Activated CD8-positive, alpha-beta memory T cell treated with anti-CD3 and anti-CD28 coated beads, Interleukin-2, amount 10 ng/mL, durations not matched to agents 7 days and 5 days (primary cell): Measurements from ENCODE around the gene CARHSP1. TPM values are rescaled to one million over a fixed set of nuclear protein-coding genes. Genes with fewer than 3 reads are reported as not detected.
"Not testable (repeated sequence)": the region's sequence is repeated elsewhere in the genome, so short reads cannot be mapped to it uniquely, and the experiment has no call there.

Experiments
- ATAC-seq: fragments of 150-1000 bp; cut with Tn5 transposase; one replicate; pipeline ENCODE4 v1.10.0; 2021; ENCODE audit warnings: moderate library complexity
- CTCF ChIA-PET: fragments of 350-600 bp; sonication (Branson Sonifier 250); formaldehyde crosslinking; loops from one replicate; lab custom pipeline; 2021; ENCODE audit warnings: antibody characterized with exemption; lab: Charles Lee
- DNase-seq: peaks from one replicate; pipeline ENCODE4 v3.0.0-alpha.2; 2020
- H3K27ac Mint-ChIP-seq: one replicate; pipeline ENCODE4 v1.8.0; 2021; ENCODE audit warnings: mild to moderate bottlenecking, mixed read lengths
- H3K27me3 Mint-ChIP-seq: one replicate; pipeline ENCODE4 v1.8.0; 2021; ENCODE audit warnings: mixed read lengths
- H3K36me3 Mint-ChIP-seq: one replicate; pipeline ENCODE4 v1.8.0; 2021; ENCODE audit warnings: mild to moderate bottlenecking, mixed read lengths
- H3K4me1 Mint-ChIP-seq: one replicate; pipeline ENCODE4 v1.8.0; 2021; ENCODE audit warnings: mixed read lengths
- H3K4me3 Mint-ChIP-seq: one replicate; pipeline ENCODE4 v1.8.0; 2021; ENCODE audit warnings: mild to moderate bottlenecking, moderate library complexity, mixed read lengths
- H3K9me3 Mint-ChIP-seq: one replicate; pipeline ENCODE4 v1.8.0; 2022; ENCODE audit warnings: low read depth, mixed read lengths
- total RNA-seq, 2 experiments: library from RNA; stranded (reverse); gene quantifications; one replicate each; pipeline ENCODE4 v1.2.3, GENCODE V29; 2021

CARHSP1 gene
- total RNA-seq, 2 experiments from 2014 or later = 142 to 176 TPM

GRCh38 chr16:8818504-8819270 lies 50.1 kb downstream of the CARHSP1 start:
- no peaks in the 10 kb centered on the region for H3K27me3 Mint-ChIP-seq
- peaks cover 41% of the 10 kb centered on the region for H3K4me1 Mint-ChIP-seq
- CTCF ChIA-PET = interaction anchor here (1.6 kb wide), 1 partner anchor 190 kb away, joined by 4 read pairs; no protein-coding TSS in a partner anchor
- H3K9me3 Mint-ChIP-seq = no peaks in the 10 kb centered on the region
- H3K36me3 Mint-ChIP-seq = peaks cover 68% of the 10 kb centered on the region
- DNase-seq (no peak), ATAC-seq (no peak)
- no peak overlapping the region for H3K4me3 Mint-ChIP-seq
- H3K27ac Mint-ChIP-seq = peak overlapping the region; percentile 60

GRCh38 chr16:8816967-8817655 lies 51.7 kb downstream of the CARHSP1 start:
- DNase-seq (no peak), ATAC-seq (peak; percentile 77)
- peak overlapping the region; percentile 8 for H3K4me3 Mint-ChIP-seq
- peaks cover 71% of the 10 kb centered on the region for H3K36me3 Mint-ChIP-seq
- no peaks in the 10 kb centered on the region for H3K27me3 Mint-ChIP-seq
- peak overlapping the region; percentile 90 for H3K27ac Mint-ChIP-seq
- H3K4me1 Mint-ChIP-seq = peaks cover 42% of the 10 kb centered on the region
- no peaks in the 10 kb centered on the region for H3K9me3 Mint-ChIP-seq
- CTCF ChIA-PET = interaction anchor here (0.9 to 1.7 kb wide), 8 partner anchors 18 to 192 kb away, joined by 3 to 5 read pairs (median 4); partner anchors contain the start of genes CARHSP1, PMM2 and TMEM186

- H3K27ac Mint-ChIP-seq = peak overlapping the region; percentile 46
- peaks cover 42% of the 10 kb centered on the region for H3K4me1 Mint-ChIP-seq
- CTCF ChIA-PET = no interaction called here
- no peaks in the 10 kb centered on the region for H3K27me3 Mint-ChIP-seq
- DNase-seq (no peak), ATAC-seq (no peak)
- peaks cover 67% of the 10 kb centered on the region for H3K36me3 Mint-ChIP-seq
- H3K4me3 Mint-ChIP-seq = no peak overlapping the region
- no peaks in the 10 kb centered on the region for H3K9me3 Mint-ChIP-seq
Measured at GRCh38 chr16:8814095-8814806, 54.6 kb downstream of the CARHSP1 start.

- Mint-ChIP-seq H3K36me3 (peaks cover 66% of the 10 kb centered on the region), H3K9me3 (no peaks in the 10 kb centered on the region), H3K4me1 (peaks cover 30% of the 10 kb centered on the region), H3K4me3 (no peak overlapping the region), H3K27me3 (no peaks in the 10 kb centered on the region), H3K27ac (no peak overlapping the region)
- CTCF ChIA-PET = no interaction called here
- no peak for ATAC-seq
- DNase-seq = no peak
Measured at GRCh38 chr16:8812162-8812843, 56.5 kb downstream of the CARHSP1 start.

- no peaks in the 10 kb centered on the region for H3K27me3 Mint-ChIP-seq
- H3K4me3 Mint-ChIP-seq = no peak overlapping the region
- CTCF ChIA-PET = no interaction called here
- DNase-seq (no peak), ATAC-seq (no peak)
- peak overlapping the region; percentile 31 for H3K27ac Mint-ChIP-seq
- no peaks in the 10 kb centered on the region for H3K9me3 Mint-ChIP-seq
- H3K36me3 Mint-ChIP-seq = peaks cover 59% of the 10 kb centered on the region
- peaks cover 10% of the 10 kb centered on the region for H3K4me1 Mint-ChIP-seq
Measured at GRCh38 chr16:8808613-8809353, 60.0 kb downstream of the CARHSP1 start.

- ATAC-seq (no peak), DNase-seq (no peak)
- Mint-ChIP-seq H3K9me3 (no peaks in the 10 kb centered on the region), H3K36me3 (peaks cover 57% of the 10 kb centered on the region), H3K4me3 (no peak overlapping the region), H3K27ac (no peak overlapping the region), H3K4me1 (peaks cover 9% of the 10 kb centered on the region), H3K27me3 (no peaks in the 10 kb centered on the region)
- CTCF ChIA-PET = no interaction called here
Measured at GRCh38 chr16:8808009-8808408, 60.8 kb downstream of the CARHSP1 start.

- no peaks in the 10 kb centered on the region for H3K9me3 Mint-ChIP-seq
- no peak for ATAC-seq
- CTCF ChIA-PET = interaction anchor here (1.0 to 2.0 kb wide), 2 partner anchors 73 to 129 kb away, joined by 3 to 5 read pairs; no protein-coding TSS in a partner anchor
- no peak for DNase-seq
- H3K27ac Mint-ChIP-seq = no peak overlapping the region
- H3K4me3 Mint-ChIP-seq = no peak overlapping the region
- H3K4me1 Mint-ChIP-seq = peaks cover 9% of the 10 kb centered on the region
- H3K27me3 Mint-ChIP-seq = no peaks in the 10 kb centered on the region
- H3K36me3 Mint-ChIP-seq = peaks cover 57% of the 10 kb centered on the region
Measured at GRCh38 chr16:8807189-8807588, 61.6 kb downstream of the CARHSP1 start.

GRCh38 chr16:8806272-8806983 lies 62.4 kb downstream of the CARHSP1 start:
- H3K27me3 Mint-ChIP-seq = no peaks in the 10 kb centered on the region
- H3K4me3 Mint-ChIP-seq = no peak overlapping the region
- peaks cover 11% of the 10 kb centered on the region for H3K4me1 Mint-ChIP-seq
- H3K27ac Mint-ChIP-seq = no peak overlapping the region
- H3K9me3 Mint-ChIP-seq = no peaks in the 10 kb centered on the region
- ATAC-seq (no peak), DNase-seq (no peak)
- CTCF ChIA-PET = interaction anchor here (1.0 to 2.0 kb wide), 2 partner anchors 74 to 130 kb away, joined by 3 to 5 read pairs; no protein-coding TSS in a partner anchor
- H3K36me3 Mint-ChIP-seq = peaks cover 60% of the 10 kb centered on the region

- Mint-ChIP-seq H3K27me3 (no peaks in the 10 kb centered on the region), H3K4me3 (no peak overlapping the region), H3K27ac (no peak overlapping the region), H3K9me3 (no peaks in the 10 kb centered on the region), H3K4me1 (peaks cover 23% of the 10 kb centered on the region), H3K36me3 (peaks cover 54% of the 10 kb centered on the region)
- CTCF ChIA-PET = no interaction called here
- DNase-seq (no peak), ATAC-seq (no peak)
Measured at GRCh38 chr16:8804313-8804712, 64.5 kb downstream of the CARHSP1 start.

- H3K9me3 Mint-ChIP-seq, H3K27me3 Mint-ChIP-seq, H3K4me3 Mint-ChIP-seq, DNase-seq, ATAC-seq, CTCF ChIA-PET, H3K27ac Mint-ChIP-seq: not testable (repeated sequence)
- H3K36me3 Mint-ChIP-seq = peaks cover 52% of the 10 kb centered on the region
- peaks cover 28% of the 10 kb centered on the region for H3K4me1 Mint-ChIP-seq
Measured at GRCh38 chr16:8803733-8804132, 65.1 kb downstream of the CARHSP1 start.
